Posterior cingulate gyrus (tissue), 11 donors: Measurements from ENCODE around the gene OSM.
"Not testable (repeated sequence)": the region's sequence is repeated elsewhere in the genome, so short reads cannot be mapped to it uniquely, and the experiment has no call there.

ENCODE experiments used
- DNase-seq, 10 donors: peaks; one replicate each; pipeline versions ENCODE4 v3.0.0 to v3.0.0-alpha.2; 2020 to 2021; ENCODE audit warnings: mixed read lengths in 3 of 10
- intact Hi-C: fragments of 100-400 bp; cut with DNase I; formaldehyde crosslinking; loops from one replicate; pipeline ENCODE4 v1.15.1; 2023

The OSM gene

DNA sequence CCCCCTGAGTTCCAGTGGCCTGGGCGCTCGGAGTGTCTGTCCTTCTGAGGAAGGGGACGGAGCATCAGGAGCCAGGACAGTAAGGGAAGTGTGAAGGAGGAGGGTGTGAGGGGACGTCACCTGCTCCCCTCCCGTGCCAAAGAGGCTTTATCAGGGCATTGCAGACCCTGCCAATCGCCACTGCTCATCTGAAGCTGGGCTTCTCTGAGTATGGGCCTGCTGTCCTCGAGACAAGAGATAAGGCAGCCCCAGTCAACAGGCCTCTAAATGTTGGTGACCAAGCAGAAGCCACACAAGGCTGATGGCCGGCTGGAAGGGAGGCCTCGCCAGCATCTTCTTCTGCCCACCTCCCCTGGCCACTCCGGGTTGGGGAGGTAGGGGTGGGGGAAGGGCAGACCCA lies 49.9 kb downstream of the OSM start:
- intact Hi-C loops = no loop called here
- peak in 1 of 10 donors; percentile 41 for DNase-seq

DNA sequence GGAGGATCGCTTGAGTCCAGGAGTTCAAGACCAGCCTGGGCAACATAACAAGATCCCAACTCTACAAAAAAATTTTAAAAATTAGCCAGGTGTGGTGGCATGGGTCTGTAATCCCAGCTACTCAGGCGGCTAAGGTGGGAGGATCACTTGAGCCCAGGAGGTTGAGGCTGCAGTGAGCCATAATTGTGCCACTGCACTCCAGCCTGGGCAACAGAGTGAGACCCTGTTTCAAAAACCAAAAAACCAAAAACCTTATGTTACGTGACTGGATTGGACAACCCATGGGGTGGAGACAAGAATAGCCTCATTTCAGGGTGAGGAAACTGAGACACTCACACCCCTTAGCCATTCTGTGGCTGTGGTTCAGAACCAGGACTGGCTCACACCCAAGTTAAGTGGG lies 50.4 kb downstream of the OSM start:
- DNase-seq, intact Hi-C loops: not testable (repeated sequence)

DNA sequence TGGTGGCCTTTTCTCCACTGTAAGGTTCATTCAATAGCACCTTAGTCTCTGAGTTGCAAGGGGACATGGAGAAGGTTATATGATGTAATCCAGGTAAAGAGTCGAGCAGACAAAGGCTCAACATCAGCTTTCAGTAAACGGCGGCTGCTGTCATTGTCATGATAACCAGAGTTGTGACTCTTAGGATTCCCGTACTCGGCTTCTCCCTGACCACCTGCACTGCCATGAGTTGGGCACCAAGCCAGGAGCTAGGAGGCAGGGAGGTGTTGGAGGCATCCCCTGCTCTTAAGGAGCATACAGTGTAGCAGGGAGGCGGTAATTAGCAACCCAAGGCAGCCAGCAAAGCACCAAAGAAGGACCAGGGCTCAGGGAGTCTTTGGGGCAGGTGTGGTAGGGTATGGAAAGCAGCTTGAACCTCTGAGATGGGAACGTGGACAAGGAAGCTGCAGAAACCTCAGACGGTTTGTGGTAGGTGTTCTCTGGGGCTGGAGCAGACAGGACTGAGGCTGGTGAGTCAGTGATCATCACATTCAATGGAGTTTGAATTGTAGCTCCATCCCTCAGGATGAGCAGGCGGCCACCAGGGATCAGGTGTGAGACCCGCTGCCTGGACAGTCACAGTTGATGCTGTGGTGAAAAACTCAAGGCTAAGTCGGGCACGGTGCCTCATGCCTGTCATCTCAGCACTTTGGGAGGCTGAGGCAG lies 51.8 kb downstream of the OSM start:
- intact Hi-C loops = no loop called here
- peak in 1 of 10 donors; percentile 25 for DNase-seq

DNA sequence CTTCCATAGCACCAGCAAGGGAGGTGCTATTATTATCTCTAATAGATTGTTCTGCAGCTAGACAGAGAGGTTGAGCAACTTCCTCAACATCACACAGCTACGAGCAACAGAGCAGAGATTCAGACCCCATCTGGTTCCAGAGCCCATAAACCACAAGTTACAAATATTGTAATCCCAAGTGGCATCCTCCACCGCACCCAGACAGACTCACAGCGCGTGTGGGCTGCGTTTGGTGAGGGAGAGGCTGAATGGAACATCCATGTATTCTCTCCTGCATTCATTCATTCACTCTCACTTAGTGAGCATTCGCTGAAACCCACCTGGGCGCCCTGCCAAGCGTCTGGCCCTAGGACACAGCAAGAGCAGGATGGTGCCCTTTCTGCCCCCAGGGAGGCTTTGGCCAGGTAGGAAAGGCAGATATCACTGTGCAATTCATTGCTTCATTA lies 53.6 kb downstream of the OSM start:
- intact Hi-C loops = no loop called here
- DNase-seq = no peak
